K562 (cell line): ENCODE measurements around the gene CACNA1I. TPM values are rescaled to one million over a fixed set of nuclear protein-coding genes. Genes with fewer than 3 reads are reported as not detected.

ENCODE experiments used
- ATAC-seq: fragments of 200-7000 bp; cut with Tn5 transposase; 3 replicates; pipeline ENCODE4 v1.9.1; 2020; ENCODE audit warnings: moderate library complexity
- BruUV-seq: library from RNA; stranded (reverse); fragments of 400-500 nt; replicated peaks from 2 replicates; lab custom pipeline; 2021; lab: Mats Ljungman, UMichigan
- CTCF ChIA-PET: fragments of 300-600 bp; formaldehyde crosslinking; extraction: SDS; loops from one replicate; lab custom pipeline; 2021; ENCODE audit warnings: low intra/inter-chr PET ratio; lab: Yijun Ruan, JAX
- POLR2A ChIA-PET: fragments of 300-600, 350-650 bp; sonication (Branson Sonifier 250); formaldehyde crosslinking; extraction: SDS; loops from one replicate; lab custom pipeline; 2021; ENCODE audit warnings: antibody characterized with exemption, inconsistent platforms; lab: Yijun Ruan, JAX
- DNase-seq, 4 experiments: peaks; one replicate each; pipeline versions ENCODE4 v3.0.0 to v3.0.0-alpha.2; 2011 to 2018; ENCODE audit warnings: low spot score in 3 of 4, mixed read lengths in 3 of 4; ENCODE audit errors: extremely low read depth in 1 of 4
- FAIRE-seq: peaks from 2 replicates; lab custom pipeline; 2011; peaks lifted over from hg19 to GRCh38; lab: Jason Lieb, UNC
- H2AFZ ChIP-seq: 2 replicates; pipeline ENCODE4 v1.6.0; 2011; ENCODE audit warnings: low read depth, low read length, control low read depth, inconsistent platforms
- H3K27ac ChIP-seq: fragments of 200-600 bp; 3 replicates; pipeline ENCODE4 v1.8.0; 2011; ENCODE audit warnings: low read depth, mild to moderate bottlenecking, control low read depth, inconsistent platforms, low read length, moderate library complexity, mixed read lengths; ENCODE audit errors: extremely low read depth
- H3K27me3 ChIP-seq, 2 experiments: fragments of 300-600 bp in 1 of 2; 2 replicates in 1 of 2; 3 replicates in 1 of 2; pipeline versions ENCODE4 v1.6.0 to v1.8.0; 2011; ENCODE audit warnings: inconsistent platforms in 2 of 2, low read length in 2 of 2, mild to moderate bottlenecking in 1 of 2, mixed read lengths in 1 of 2, moderate library complexity in 1 of 2; ENCODE audit not compliant: control insufficient read depth in 2 of 2, insufficient read depth in 2 of 2
- H3K36me3 ChIP-seq: fragments of 300-600 bp; 3 replicates; pipeline ENCODE4 v1.8.0; 2011; ENCODE audit warnings: mild to moderate bottlenecking, low read length, inconsistent platforms; ENCODE audit not compliant: control insufficient read depth, insufficient read depth
- H3K4me1 ChIP-seq, 2 experiments: fragments of 200-600 bp in 1 of 2; replicated peaks in 1 of 2; 2 replicates in 1 of 2; 3 replicates in 1 of 2; pipeline versions ENCODE4 v1.5.1 to v1.8.0; 2011; ENCODE audit warnings: inconsistent platforms in 2 of 2, low read length in 2 of 2, mild to moderate bottlenecking in 1 of 2, mixed read lengths in 1 of 2, moderate library complexity in 1 of 2; ENCODE audit not compliant: control insufficient read depth in 2 of 2, insufficient read depth in 2 of 2
- H3K4me2 ChIP-seq: 2 replicates; pipeline ENCODE4 v1.6.1; 2011; ENCODE audit warnings: low read length, control low read depth, inconsistent platforms, mixed read lengths; ENCODE audit not compliant: insufficient read depth
- H3K4me3 ChIP-seq: fragments of 200-600 bp; sonication (generic), shearing (Covaris generic); 2 replicates; pipeline ENCODE4 v1.5.1; 2016; ENCODE audit warnings: control low read depth, inconsistent platforms
- H3K79me2 ChIP-seq: fragments of 200-600 bp; 3 replicates; pipeline ENCODE4 v1.8.0; 2011; ENCODE audit warnings: low read length, inconsistent platforms; ENCODE audit not compliant: control insufficient read depth, insufficient read depth
- H3K9ac ChIP-seq, 2 experiments: 2 replicates each; pipeline versions ENCODE4 v1.6.0 to v1.6.1; 2011; ENCODE audit warnings: low read depth in 2 of 2, low read length in 2 of 2, control low read depth in 1 of 2, inconsistent platforms in 1 of 2, mild to moderate bottlenecking in 1 of 2, mixed read lengths in 1 of 2; ENCODE audit not compliant: insufficient read depth in 1 of 2
- H3K9me1 ChIP-seq: one replicate; pipeline ENCODE4 v1.6.0; 2011; ENCODE audit warnings: inconsistent platforms, mild to moderate bottlenecking, low read length, moderate library complexity; ENCODE audit not compliant: control insufficient read depth, insufficient read depth
- H3K9me3 ChIP-seq: replicated peaks from 2 replicates; pipeline ENCODE4 v1.5.1; 2011; ENCODE audit warnings: low read depth, low read length, inconsistent platforms; ENCODE audit not compliant: control insufficient read depth, insufficient read depth
- H4K20me1 ChIP-seq: replicated peaks from 2 replicates; pipeline ENCODE4 v1.6.1; 2011; ENCODE audit warnings: low read length, inconsistent platforms, mixed read lengths; ENCODE audit not compliant: control insufficient read depth, insufficient read depth
- ELK1 ChIP-seq: sonication (generic); formaldehyde crosslinking; IDR thresholded peaks from 2 replicates; pipeline ENCODE4 v1.8.1; 2022; ENCODE audit warnings: missing genetic modification reagents
- FOXA3 ChIP-seq, 2 experiments: fragments of 450-650 bp in 1 of 2; sonication (generic) in 1 of 2; formaldehyde crosslinking; IDR thresholded peaks in 1 of 2; conservative IDR thresholded peaks in 1 of 2; 2 replicates each; pipeline versions ENCODE4 v1.4.0 to v1.8.0; 2020 to 2022; ENCODE audit warnings: mild to moderate bottlenecking in 2 of 2, missing genetic modification reagents in 1 of 2
- NEUROD1 ChIP-seq: fragments of 150-350 bp; IDR thresholded peaks from 2 replicates; pipeline ENCODE4 v1.6.1; 2014; ENCODE audit warnings: borderline replicate concordance, low read length, low read depth; ENCODE audit not compliant: partially characterized antibody
- POLR2AphosphoS5 ChIP-seq: IDR thresholded peaks from 2 replicates; pipeline ENCODE4 v1.6.1; 2011; ENCODE audit warnings: mild to moderate bottlenecking, low read depth, low read length, moderate library complexity; ENCODE audit not compliant: control insufficient read depth, insufficient read depth
- RBM17 ChIP-seq: fragments of 200-400 bp; formaldehyde crosslinking; IDR thresholded peaks from 2 replicates; pipeline ENCODE4 v1.6.1; 2017; ENCODE audit warnings: low read depth, mild to moderate bottlenecking, low read length, borderline replicate concordance
- TCF7 ChIP-seq: sonication (generic); IDR thresholded peaks from 2 replicates; pipeline ENCODE4 v1.6.1; 2016; ENCODE audit warnings: antibody characterized with exemption, borderline replicate concordance
- THAP7 ChIP-seq: fragments of 250-450 bp; sonication (Bioruptor Pico); IDR thresholded peaks from 2 replicates; pipeline ENCODE4 v1.5.0; 2021
- ZNF282 ChIP-seq: sonication (generic); formaldehyde crosslinking; IDR thresholded peaks from 2 replicates; pipeline ENCODE4 v1.8.1; 2023; ENCODE audit warnings: missing genetic modification reagents
- WGBS: fragments of 100-300 bp; shearing (Covaris generic); methylation state at CpG from one replicate; pipeline ENCODE4 v1.1.6; 2016; ENCODE audit warnings: low coverage, mixed read lengths; ENCODE audit not compliant: insufficient coverage; ENCODE audit errors: missing lambda C conversion rate; 5-methylcytosine and 5-hydroxymethylcytosine counted together
- in situ Hi-C: fragments of 300-500 bp; cut with MboI; formaldehyde crosslinking; loops from 4 replicates; pipeline ENCODE4 v1.15.0; 2018; ENCODE audit warnings: inconsistent platforms, mixed read lengths
- intact Hi-C: fragments of 100-400 bp; cut with micrococcal nuclease; formaldehyde crosslinking; loops from 2 replicates; pipeline ENCODE4 v1.14.2; 2022
- polyA plus RNA-seq, 8 experiments: library from polyadenylated mRNA; depleted of rRNA in 4 of 8; stranded (reverse) in 5 of 8; unstranded in 3 of 8; fragments of >200 nt; fragmentation: Nextera tagmentation in 2 of 8; fragmentation: Illumina TruSeq in 1 of 8; extraction: Ambion mirVana in 2 of 8; extraction: Trizol in 1 of 8; gene quantifications; 2 replicates each; pipeline versions ENCODE4 v1.2.1 to v1.2.3, GENCODE V29; 2011 to 2014; ENCODE audit warnings: inconsistent platforms in 1 of 8, missing spikeins in 1 of 8
- total RNA-seq, 7 experiments: library from RNA; depleted of rRNA in 6 of 7; stranded (reverse); fragments of >200 nt in 6 of 7; fragmentation: Illumina TruSeq in 2 of 7; extraction: Trizol in 2 of 7; gene quantifications; 2 replicates each; pipeline versions ENCODE4 v1.2.1 to v1.2.3, GENCODE V29; 2011 to 2021; ENCODE audit warnings: low replicate concordance in 1 of 7

CACNA1I gene
- total and polyA plus RNA-seq, 9 of the 15 experiments (the other 6 are each of a cell fraction or from before 2014, with no cell fraction given): 0.01 to 0.79 (median 0.32) TPM; not detected in 1

GRCh38 chr22:39707351-39707750 lies 136.8 kb downstream of the CACNA1I start:
- intact Hi-C loops: no loop called here
- H4K20me1 ChIP-seq: no peaks in the 10 kb centered on the region
- in situ Hi-C loops: no loop called here
- BruUV-seq: no TSS peak
- ChIA-PET CTCF (no interaction called here), POLR2A (interaction anchor here (0.6 kb wide), 1 partner anchor 23 kb away, joined by 3 read pairs; no protein-coding TSS in a partner anchor)
- no peak for DNase-seq
- no peak overlapping the region for H3K4me2 ChIP-seq
- no peaks in the 10 kb centered on the region for H3K27me3 ChIP-seq
- no peak overlapping the region for H3K27ac ChIP-seq
- no peaks in the 10 kb centered on the region for H3K9me1 ChIP-seq
- no peak for FAIRE-seq
- no peak overlapping the region for H2AFZ ChIP-seq
- no peaks in the 10 kb centered on the region for H3K79me2 ChIP-seq
- no peaks in the 10 kb centered on the region for H3K36me3 ChIP-seq
- no peak overlapping the region; a peak in 1 of 4 replicates for H3K9ac ChIP-seq
- no peak overlapping the region for H3K4me3 ChIP-seq
- WGBS: 100% methylated on average over 1 of the region's 5 CpGs
- TF ChIP-seq ELK1 (CRISPR knock-in tag): no peak
- TF ChIP-seq FOXA3 (CRISPR knock-in tag; conservative IDR thresholded peaks at IDR 0.05 in 1 of 2, IDR thresholded peaks at IDR 0.05 in 1 of 2): no peak
- TF ChIP-seq THAP7 (CRISPR knock-in tag): no peak
- no peak for TF ChIP-seq RBM17
- TF ChIP-seq NEUROD1: no peak
- TF ChIP-seq POLR2AphosphoS5: no peak
- no peak for TF ChIP-seq TCF7
- no peak for TF ChIP-seq ZNF282 (CRISPR knock-in tag)
- TF ChIP-seq, all 486 proteins: peak for 0
- ATAC-seq: no peak
- peaks cover under 1 to 33% of the 10 kb centered on the region in 2 experiments; a peak in 2 of 5 replicates for H3K4me1 ChIP-seq
- no peaks in the 10 kb centered on the region for H3K9me3 ChIP-seq
